ENCODE measurements around the gene PPP1R36. TPM values are rescaled to one million over a fixed set of nuclear protein-coding genes. Genes with fewer than 3 reads are reported as not detected.

The PPP1R36 gene
- total RNA-seq, 1 experiment from 2014 or later, result 0.50 TPM

GRCh38 chr14:64634558-64634957, 84.8 kb downstream of the PPP1R36 start:
- H3K18ac ChIP-seq (ENCODE audit: insufficient read length, low read depth, low read length), result no peak overlapping the region
- no peak overlapping the region for H3K4ac ChIP-seq (ENCODE audit: low read depth, low read length)
- no peaks in the 10 kb centered on the region for H3K23me2 ChIP-seq (ENCODE audit: insufficient read length, low read depth, low read length, poor library complexity, severe bottlenecking)
- H3K79me1 ChIP-seq (ENCODE audit: insufficient read depth, low read depth, low read length, poor library complexity, severe bottlenecking), result no peaks in the 10 kb centered on the region
- TF ChIP-seq, protein P1, sequence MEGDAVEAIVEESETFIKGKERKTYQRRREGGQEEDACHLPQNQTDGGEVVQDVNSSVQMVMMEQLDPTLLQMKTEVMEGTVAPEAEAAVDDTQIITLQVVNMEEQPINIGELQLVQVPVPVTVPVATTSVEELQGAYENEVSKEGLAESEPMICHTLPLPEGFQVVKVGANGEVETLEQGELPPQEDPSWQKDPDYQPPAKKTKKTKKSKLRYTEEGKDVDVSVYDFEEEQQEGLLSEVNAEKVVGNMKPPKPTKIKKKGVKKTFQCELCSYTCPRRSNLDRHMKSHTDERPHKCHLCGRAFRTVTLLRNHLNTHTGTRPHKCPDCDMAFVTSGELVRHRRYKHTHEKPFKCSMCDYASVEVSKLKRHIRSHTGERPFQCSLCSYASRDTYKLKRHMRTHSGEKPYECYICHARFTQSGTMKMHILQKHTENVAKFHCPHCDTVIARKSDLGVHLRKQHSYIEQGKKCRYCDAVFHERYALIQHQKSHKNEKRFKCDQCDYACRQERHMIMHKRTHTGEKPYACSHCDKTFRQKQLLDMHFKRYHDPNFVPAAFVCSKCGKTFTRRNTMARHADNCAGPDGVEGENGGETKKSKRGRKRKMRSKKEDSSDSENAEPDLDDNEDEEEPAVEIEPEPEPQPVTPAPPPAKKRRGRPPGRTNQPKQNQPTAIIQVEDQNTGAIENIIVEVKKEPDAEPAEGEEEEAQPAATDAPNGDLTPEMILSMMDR (conservative IDR thresholded peaks at IDR 0.05), result no peak
- H4K8ac ChIP-seq (replicated peaks; ENCODE audit: insufficient read length, low read depth, low read length), result no peak overlapping the region
- H3K9me3 ChIP-seq (ENCODE audit: control insufficient read depth, low read depth, low read length), result no peaks in the 10 kb centered on the region
- H3K9ac ChIP-seq (ENCODE audit: extremely low read depth, insufficient read length, low read length), result no peak overlapping the region
- Mint-ChIP-seq H3K9me3 (no peaks in the 10 kb centered on the region), H3K4me1 (peaks cover 9 to 13% of the 10 kb centered on the region in 2 experiments), H3K4me3 (no peak overlapping the region), H3K36me3 (ENCODE audit: insufficient read depth in 1 of 3, low read depth in 3 of 3) (no peaks in the 10 kb centered on the region), H3K27ac (0 out of 7 replicates have a peak overlapping the region, but pooled peaks of 1 of the 3 experiments have one; percentile 48), H3K27me3 (ENCODE audit: low read depth) (no peaks in the 10 kb centered on the region; the same call in 1 of the 2 replicates)
- H3K4me1 ChIP-seq (ENCODE audit: insufficient read depth, low read length), result peaks cover under 1% of the 10 kb centered on the region; the same call in 1 of the 2 replicates
- no peak overlapping the region for H3T11ph ChIP-seq (ENCODE audit: low read length)
- no peak for DNase-seq
- no peak overlapping the region for H3K14ac ChIP-seq (ENCODE audit: insufficient read depth, low read length)
- H2BK12ac ChIP-seq (ENCODE audit: insufficient read length, low read depth, low read length), result no peak overlapping the region
- no peaks in the 10 kb centered on the region for H3K79me2 ChIP-seq (ENCODE audit: insufficient read depth, low read length)
- no peak overlapping the region for H2BK120ac ChIP-seq (ENCODE audit: low read depth, low read length, poor library complexity, severe bottlenecking)
- no peak overlapping the region for H4K91ac ChIP-seq (ENCODE audit: insufficient read length, low read depth, low read length)
- no peaks in the 10 kb centered on the region for H3K27me3 ChIP-seq (ENCODE audit: insufficient read depth, low read length)
- no peak overlapping the region for H2BK15ac ChIP-seq (ENCODE audit: low read depth, low read length)
- H2BK5ac ChIP-seq (ENCODE audit: insufficient read length, low read length), result no peak overlapping the region
- WGBS (ENCODE audit: extremely low coverage, insufficient read length, low lambda C conversion rate), result no CpG with 5 or more reads among the region's 2 CpGs
- no peak overlapping the region for H4K5ac ChIP-seq (ENCODE audit: insufficient read length, low read depth, low read length)
- H3K4me2 ChIP-seq (ENCODE audit: insufficient read depth, insufficient read length, low read length), result no peak overlapping the region
- H3K27ac ChIP-seq (ENCODE audit: insufficient read length, low read depth, low read length), result no peak overlapping the region
- no peaks in the 10 kb centered on the region for H4K20me1 ChIP-seq (ENCODE audit: control insufficient read depth, insufficient read depth, insufficient read length)
- no peak overlapping the region for H3K56ac ChIP-seq (ENCODE audit: insufficient read length, low read depth, low read length)
- H2AFZ ChIP-seq (ENCODE audit: low read length), result no peak overlapping the region
- no peak overlapping the region for H2AK5ac ChIP-seq (ENCODE audit: insufficient read length, low read length)
- no peak overlapping the region for H2BK20ac ChIP-seq (ENCODE audit: low read depth, low read length, poor library complexity, severe bottlenecking)
- H3K23ac ChIP-seq (ENCODE audit: insufficient read length, low read depth, low read length), result no peak overlapping the region

Data from H9 (cell line).